GM12878 (cell line): ENCODE measurements around the gene SOHLH2. TPM values are rescaled to one million over a fixed set of nuclear protein-coding genes. Genes with fewer than 3 reads are reported as not detected.

Experiments
- ATAC-seq: fragments of 200-7000 bp; cut with Tn5 transposase; 3 replicates; pipeline ENCODE4 v1.9.1; 2020; ENCODE audit warnings: mild to moderate bottlenecking, moderate library complexity
- BruUV-seq: library from RNA; stranded (reverse); fragments of 400-500 nt; replicated peaks from 2 replicates; lab custom pipeline; 2021; lab: Mats Ljungman, UMichigan
- CTCF ChIA-PET: fragments of 300-600 bp; sonication (Branson Sonifier 250); formaldehyde crosslinking; extraction: SDS; loops from one replicate; lab custom pipeline; 2021; ENCODE audit warnings: inconsistent platforms; lab: Yijun Ruan, JAX
- POLR2A ChIA-PET: fragments of 350-600 bp; formaldehyde crosslinking; extraction: SDS; loops from one replicate; lab custom pipeline; 2021; ENCODE audit warnings: inconsistent platforms; lab: Charles Lee
- RAD21 ChIA-PET: fragments of 300-600 bp; sonication (Branson Sonifier 250); formaldehyde crosslinking; loops from one replicate; lab custom pipeline; 2023; ENCODE audit warnings: antibody characterized with exemption; ENCODE audit not compliant: unreplicated experiment; lab: Charles Lee
- SMC1A ChIA-PET: fragments of 300-600 bp; sonication (Branson Sonifier 250); formaldehyde crosslinking; loops from one replicate; lab custom pipeline; 2023; ENCODE audit not compliant: unreplicated experiment, uncharacterized antibody; lab: Charles Lee
- DNase-seq: peaks from one replicate; pipeline ENCODE4 v3.0.0-alpha.2; 2011; ENCODE audit warnings: low read depth, low spot score
- FAIRE-seq: peaks from 3 replicates; lab custom pipeline; 2011; peaks lifted over from hg19 to GRCh38; lab: Jason Lieb, UNC
- H2AFZ ChIP-seq: 2 replicates; pipeline ENCODE4 v1.6.0; 2011; ENCODE audit warnings: low read depth, low read length, control low read depth; ENCODE audit not compliant: control insufficient read depth
- H3K27ac ChIP-seq: 2 replicates; pipeline ENCODE4 v1.5.1; 2011; ENCODE audit warnings: control low read depth; ENCODE audit not compliant: control insufficient read depth, insufficient read depth
- H3K27me3 ChIP-seq, 2 experiments: replicated peaks in 1 of 2; 2 replicates each; pipeline versions ENCODE4 v1.6.0 to v1.6.1; 2011; ENCODE audit warnings: low read length in 1 of 2; ENCODE audit not compliant: control insufficient read depth in 2 of 2, insufficient read depth in 2 of 2
- H3K36me3 ChIP-seq, 2 experiments: 2 replicates each; pipeline ENCODE4 v1.5.1; 2011; ENCODE audit warnings: low read length in 1 of 2; ENCODE audit not compliant: control insufficient read depth in 2 of 2, insufficient read depth in 2 of 2
- H3K4me1 ChIP-seq: 2 replicates; pipeline ENCODE4 v1.6.1; 2011; ENCODE audit warnings: mild to moderate bottlenecking, low read length, moderate library complexity, mixed read lengths; ENCODE audit not compliant: control insufficient read depth, insufficient read depth
- H3K4me2 ChIP-seq: 2 replicates; pipeline ENCODE4 v1.6.0; 2011; ENCODE audit warnings: control low read depth; ENCODE audit not compliant: control insufficient read depth, insufficient read depth
- H3K4me3 ChIP-seq: fragments of 200-600 bp; sonication (generic); 2 replicates; pipeline ENCODE4 v1.5.1; 2016
- H3K79me2 ChIP-seq: 2 replicates; pipeline ENCODE4 v1.6.0; 2011; ENCODE audit warnings: low read length; ENCODE audit not compliant: control insufficient read depth, insufficient read depth
- H3K9ac ChIP-seq: 2 replicates; pipeline ENCODE4 v1.8.0; 2011; ENCODE audit warnings: low read length, control low read depth, mixed read lengths; ENCODE audit not compliant: control insufficient read depth, insufficient read depth
- H3K9me3 ChIP-seq: replicated peaks from 3 replicates; pipeline ENCODE4 v1.5.1; 2011; ENCODE audit warnings: mild to moderate bottlenecking, low read length; ENCODE audit not compliant: control insufficient read depth, insufficient read depth
- H4K20me1 ChIP-seq: 2 replicates; pipeline ENCODE4 v1.6.0; 2011; ENCODE audit not compliant: control insufficient read depth, insufficient read depth
- ATF3 ChIP-seq: IDR thresholded peaks from 2 replicates; pipeline ENCODE4 v1.6.1; 2011; ENCODE audit warnings: low read depth, mild to moderate bottlenecking, low read length, moderate library complexity, borderline replicate concordance; ENCODE audit errors: extremely low read depth
- CHD4 ChIP-seq: fragments of 200-600 bp; sonication (generic); IDR thresholded peaks from 2 replicates; pipeline ENCODE4 v1.6.1; 2016; ENCODE audit warnings: mild to moderate bottlenecking
- LARP7 ChIP-seq: fragments of 450-650 bp; IDR thresholded peaks from 2 replicates; pipeline ENCODE4 v1.6.1; 2017; ENCODE audit warnings: mild to moderate bottlenecking
- MAX ChIP-seq: IDR thresholded peaks from 2 replicates; pipeline ENCODE4 v1.6.1; 2012; ENCODE audit warnings: low read depth, low read length, improper control_type of control experiment
- SREBF1 ChIP-seq: IDR thresholded peaks from 2 replicates; pipeline ENCODE4 v1.6.1; 2012; ENCODE audit warnings: mild to moderate bottlenecking, low read length
- STAT3 ChIP-seq: IDR thresholded peaks from 2 replicates; pipeline ENCODE4 v1.6.1; 2011; ENCODE audit warnings: low read depth, low read length, improper control_type of control experiment
- YBX1 ChIP-seq: fragments of 450-650 bp; IDR thresholded peaks from 2 replicates; pipeline ENCODE4 v1.6.1; 2016; ENCODE audit warnings: antibody characterized with exemption
- YY1 ChIP-seq: IDR thresholded peaks from 2 replicates; pipeline ENCODE4 v1.6.1; 2011; ENCODE audit warnings: low read depth, mild to moderate bottlenecking, low read length
- whole genome bisulfite sequencing: methylation state at CpG from one replicate; pipeline ENCODE4 v1.1.6; 2016; ENCODE audit warnings: low lambda C conversion rate; ENCODE audit not compliant: insufficient replicate concordance, insufficient coverage; ENCODE audit errors: missing lambda C conversion rate; 5-methylcytosine and 5-hydroxymethylcytosine counted together
- in situ Hi-C: fragments of 300-500 bp; cut with MboI; formaldehyde crosslinking; loops from 9 replicates; pipeline ENCODE4 v1.14.3; 2018; ENCODE audit warnings: mixed read lengths
- intact Hi-C: fragments of 100-400 bp; cut with micrococcal nuclease; formaldehyde crosslinking; loops from one replicate; pipeline ENCODE4 v1.14.2; 2022; ENCODE audit not compliant: unreplicated experiment
- polyA plus RNA-seq, 11 experiments: library from polyadenylated mRNA; depleted of rRNA in 4 of 11; unstranded in 6 of 11; stranded (reverse) in 5 of 11; fragments of >200 nt; fragmentation: Nextera tagmentation in 4 of 11; fragmentation: Illumina TruSeq in 1 of 11; extraction: Ambion mirVana in 4 of 11; extraction: Trizol in 1 of 11; gene quantifications; 1 replicate in 1 of 11; 2 replicates in 10 of 11; pipeline versions ENCODE4 v1.2.1 to v1.2.3, GENCODE V29; 2011 to 2016; ENCODE audit warnings: inconsistent platforms in 2 of 11, missing spikeins in 2 of 11, low read depth in 1 of 11
- total RNA-seq, 4 experiments: library from RNA; depleted of rRNA in 3 of 4; stranded (reverse); fragments of >200 nt in 3 of 4; fragmentation: Illumina TruSeq in 1 of 4; extraction: Trizol in 1 of 4; gene quantifications; 2 replicates each; pipeline versions ENCODE4 v1.2.1 to v1.2.3, GENCODE V29; 2013 to 2021

The SOHLH2 gene
- total and polyA plus RNA-seq, 10 of the 15 experiments (the other 5 are each of a cell fraction or from before 2014, with no cell fraction given), result 2.4 TPM; not detected in 9

GRCh38 chr13:36244073-36244472, 29.7 kb upstream of the SOHLH2 start:
- no peak for TF ChIP-seq YY1
- TF ChIP-seq STAT3, result no peak
- no peak for TF ChIP-seq MAX
- no peak for TF ChIP-seq ATF3
- intact Hi-C loops (no loop called here), in situ Hi-C loops (no loop called here)
- no peak overlapping the region for H3K4me3 ChIP-seq
- FAIRE-seq (no peak), DNase-seq (no peak), ATAC-seq (no peak)
- no peak overlapping the region for H3K27ac ChIP-seq
- no peaks in the 10 kb centered on the region for H4K20me1 ChIP-seq
- ChIA-PET POLR2A (no interaction called here), CTCF (no interaction called here), SMC1A (interaction anchor here (0.6 kb wide), 1 partner anchor 9 kb away, joined by 3 read pairs; no protein-coding TSS in a partner anchor), RAD21 (no interaction called here)
- no peaks in the 10 kb centered on the region for H3K79me2 ChIP-seq
- H2AFZ ChIP-seq, result no peak overlapping the region
- no peaks in the 10 kb centered on the region for H3K4me1 ChIP-seq
- BruUV-seq, result no TSS peak
- no peaks in the 10 kb centered on the region for H3K36me3 ChIP-seq
- no peak overlapping the region for H3K9ac ChIP-seq
- no peaks in the 10 kb centered on the region for H3K27me3 ChIP-seq
- H3K9me3 ChIP-seq, result no peaks in the 10 kb centered on the region
- 46% methylated on average over 2 of the region's 2 CpGs for WGBS
- H3K4me2 ChIP-seq, result no peak overlapping the region

GRCh38 chr13:36242761-36243160, 28.4 kb upstream of the SOHLH2 start:
- no peaks in the 10 kb centered on the region for H3K9me3 ChIP-seq
- in situ Hi-C loops, result no loop called here
- TF ChIP-seq CHD4, result no peak
- no peak for TF ChIP-seq YBX1
- TF ChIP-seq LARP7, result no peak
- TF ChIP-seq SREBF1, result no peak
- no peak overlapping the region for H3K9ac ChIP-seq
- no peak overlapping the region for H2AFZ ChIP-seq
- no peak overlapping the region for H3K4me2 ChIP-seq
- no peak overlapping the region for H3K27ac ChIP-seq
- CTCF ChIA-PET, result interaction anchor here (0.6 kb wide), 1 partner anchor 1922 kb away, joined by 3 read pairs; no protein-coding TSS in a partner anchor
- DNase-seq (no peak), ATAC-seq (no peak), FAIRE-seq (no peak)
- no peaks in the 10 kb centered on the region for H4K20me1 ChIP-seq
- intact Hi-C loops, result no loop called here
- H3K27me3 ChIP-seq, result no peaks in the 10 kb centered on the region
- SMC1A ChIA-PET, result no interaction called here
- RAD21 ChIA-PET, result no interaction called here
- WGBS, result 3% methylated on average over 2 of the region's 2 CpGs
- BruUV-seq, result no TSS peak
- no peaks in the 10 kb centered on the region for H3K36me3 ChIP-seq
- no peaks in the 10 kb centered on the region for H3K4me1 ChIP-seq
- no peak overlapping the region for H3K4me3 ChIP-seq
- H3K79me2 ChIP-seq, result no peaks in the 10 kb centered on the region
- POLR2A ChIA-PET, result no interaction called here
